HG03135 (cell line): ENCODE results near the gene CACNA2D3.
"Not testable (repeated sequence)": the region's sequence is repeated elsewhere in the genome, so short reads cannot be mapped to it uniquely, and the experiment has no call there.

Experiments
- ATAC-seq: cut with Tn5 transposase; IDR thresholded peaks from one replicate; pipeline ENCODE4 v1.9.1; 2021; ENCODE audit warnings: mild to moderate bottlenecking, moderate library complexity; ENCODE audit not compliant: unreplicated experiment

Gene CACNA2D3

GRCh38 chr3:54969652-54970051 lies 847.3 kb downstream of the CACNA2D3 start:
- ATAC-seq, result no peak

GRCh38 chr3:54970895-54971294 lies 848.5 kb downstream of the CACNA2D3 start:
- ATAC-seq, result no peak

GRCh38 chr3:54977439-54977838 lies 855.1 kb downstream of the CACNA2D3 start:
- no peak for ATAC-seq

GRCh38 chr3:54977946-54978345 lies 855.6 kb downstream of the CACNA2D3 start:
- not testable (repeated sequence) for ATAC-seq

- ATAC-seq, result no peak
Observed at GRCh38 chr3:54982807-54983206, 860.5 kb downstream of the CACNA2D3 start.

- no peak for ATAC-seq
Observed at GRCh38 chr3:54983266-54984099, 861.1 kb downstream of the CACNA2D3 start.

- ATAC-seq, result no peak
Observed at GRCh38 chr3:54985856-54986255, 863.5 kb downstream of the CACNA2D3 start.

- no peak for ATAC-seq
Observed at GRCh38 chr3:54986294-54986693, 863.9 kb downstream of the CACNA2D3 start.

- ATAC-seq, result no peak
Observed at GRCh38 chr3:54987719-54988118, 865.4 kb downstream of the CACNA2D3 start.

GRCh38 chr3:54988302-54988837 lies 866.0 kb downstream of the CACNA2D3 start:
- no peak for ATAC-seq

- no peak for ATAC-seq
Observed at GRCh38 chr3:54988838-54989630, 866.7 kb downstream of the CACNA2D3 start.

GRCh38 chr3:54994111-54994513 lies 871.8 kb downstream of the CACNA2D3 start:
- no peak for ATAC-seq

GRCh38 chr3:54999159-54999558 lies 876.8 kb downstream of the CACNA2D3 start:
- no peak for ATAC-seq

- no peak for ATAC-seq
Observed at GRCh38 chr3:54999811-55000210, 877.5 kb downstream of the CACNA2D3 start.

- no peak for ATAC-seq
Observed at GRCh38 chr3:55000546-55000945, 878.2 kb downstream of the CACNA2D3 start.

- ATAC-seq, result no peak
Observed at GRCh38 chr3:55000953-55001352, 878.6 kb downstream of the CACNA2D3 start.

GRCh38 chr3:55002416-55002930 lies 880.1 kb downstream of the CACNA2D3 start:
- no peak for ATAC-seq

GRCh38 chr3:55006244-55006676 lies 883.9 kb downstream of the CACNA2D3 start:
- no peak for ATAC-seq

GRCh38 chr3:55007971-55008370 lies 885.6 kb downstream of the CACNA2D3 start:
- ATAC-seq, result no peak

GRCh38 chr3:55009372-55009771 lies 887.0 kb downstream of the CACNA2D3 start:
- ATAC-seq, result no peak

GRCh38 chr3:55012091-55012490 lies 889.7 kb downstream of the CACNA2D3 start:
- ATAC-seq, result no peak
